K562 (cell line): ENCODE results near the gene PCDH12. TPM values are rescaled to one million over a fixed set of nuclear protein-coding genes. Genes with fewer than 3 reads are reported as not detected.

Experiments used
- DDX20 ChIP-seq: fragments of 450-650 bp; IDR thresholded peaks from 2 replicates; pipeline ENCODE4 v1.6.1; 2016; ENCODE audit warnings: missing genetic modification characterization, low read depth, mild to moderate bottlenecking, missing compliant biosample characterization, moderate library complexity
- FOS ChIP-seq: IDR thresholded peaks from 3 replicates; pipeline ENCODE4 v1.6.1; 2011; ENCODE audit not compliant: insufficient read length; ENCODE audit errors: extremely low read depth
- FUS ChIP-seq: fragments of 200-400 bp; formaldehyde crosslinking; optimal IDR thresholded peaks from 2 replicates; pipeline ENCODE3; 2017; ENCODE audit warnings: low read depth, low read length
- GATAD2A ChIP-seq: fragments of 450-650 bp; IDR thresholded peaks from 2 replicates; pipeline ENCODE4 v1.6.1; 2017
- HDGF ChIP-seq: fragments of 450-650 bp; IDR thresholded peaks from 2 replicates; pipeline ENCODE4 v1.6.1; 2016
- HMG20B ChIP-seq: fragments of 250-450 bp; sonication (Bioruptor Pico); IDR thresholded peaks from 2 replicates; pipeline ENCODE4 v1.5.0; 2021; ENCODE audit warnings: mild to moderate bottlenecking
- HNRNPH1 ChIP-seq: fragments of 200-400 bp; formaldehyde crosslinking; optimal IDR thresholded peaks from 2 replicates; pipeline ENCODE3; 2017; ENCODE audit warnings: low read depth, mild to moderate bottlenecking, low read length, moderate library complexity
- KAT2B ChIP-seq: IDR thresholded peaks from one replicate; pipeline ENCODE4 v1.6.1; 2012; ENCODE audit warnings: low read depth, mild to moderate bottlenecking, control low read depth, inconsistent platforms, low read length, moderate library complexity
- NCOA4 ChIP-seq: fragments of 450-650 bp; IDR thresholded peaks from 2 replicates; pipeline ENCODE4 v1.6.1; 2018; ENCODE audit warnings: mild to moderate bottlenecking; ENCODE audit not compliant: partially characterized antibody
- NELFE ChIP-seq: IDR thresholded peaks from 2 replicates; pipeline ENCODE4 v1.6.1; 2011; ENCODE audit warnings: mild to moderate bottlenecking; ENCODE audit not compliant: insufficient read depth, insufficient read length
- SMC3 ChIP-seq: conservative IDR thresholded peaks from 2 replicates; pipeline ENCODE4 v1.6.1; 2011; ENCODE audit warnings: low read depth, low read length, improper control_type of control experiment; ENCODE audit not compliant: insufficient read depth
- SRF ChIP-seq, 2 experiments: fragments of 250-450, 450-650 bp in 1 of 2; sonication (Bioruptor Pico) in 1 of 2; sonication (generic) in 1 of 2; formaldehyde crosslinking; IDR thresholded peaks; 2 replicates each; pipeline versions ENCODE4 v1.5.0 to v1.5.1; 2020 to 2022; ENCODE audit warnings: mild to moderate bottlenecking in 1 of 2, missing genetic modification reagents in 1 of 2
- SRSF1 ChIP-seq: fragments of 200-400 bp; formaldehyde crosslinking; IDR thresholded peaks from 2 replicates; pipeline ENCODE4 v1.6.1; 2017; ENCODE audit warnings: mild to moderate bottlenecking, low read depth, low read length, moderate library complexity
- TAF15 ChIP-seq: fragments of 200-400 bp; formaldehyde crosslinking; IDR thresholded peaks from 2 replicates; pipeline ENCODE4 v1.6.1; 2017; ENCODE audit warnings: mild to moderate bottlenecking, low read depth, low read length, moderate library complexity
- XRCC3 ChIP-seq: fragments of 450-650 bp; IDR thresholded peaks from 2 replicates; pipeline ENCODE4 v1.6.1; 2017; ENCODE audit warnings: mild to moderate bottlenecking, moderate library complexity
- ZNF561 ChIP-seq: fragments of 450-650 bp; formaldehyde crosslinking; conservative IDR thresholded peaks from 2 replicates; pipeline ENCODE4 v1.4.0; 2020; ENCODE audit warnings: mild to moderate bottlenecking, moderate library complexity
- polyA plus RNA-seq, 8 experiments: library from polyadenylated mRNA; depleted of rRNA in 4 of 8; stranded (reverse) in 5 of 8; unstranded in 3 of 8; fragments of >200 nt; fragmentation: Nextera tagmentation in 2 of 8; fragmentation: Illumina TruSeq in 1 of 8; extraction: Ambion mirVana in 2 of 8; extraction: Trizol in 1 of 8; gene quantifications; 2 replicates each; pipeline versions ENCODE4 v1.2.1 to v1.2.3, GENCODE V29; 2011 to 2014; ENCODE audit warnings: inconsistent platforms in 1 of 8, missing spikeins in 1 of 8
- total RNA-seq, 7 experiments: library from RNA; depleted of rRNA in 6 of 7; stranded (reverse); fragments of >200 nt in 6 of 7; fragmentation: Illumina TruSeq in 2 of 7; extraction: Trizol in 2 of 7; gene quantifications; 2 replicates each; pipeline versions ENCODE4 v1.2.1 to v1.2.3, GENCODE V29; 2011 to 2021; ENCODE audit warnings: low replicate concordance in 1 of 7
- TF ChIP-seq, protein P1 (sequence below): fragments of 450-650 bp; IDR thresholded peaks from 2 replicates; pipeline ENCODE4 v1.6.1; 2016; ENCODE audit warnings: antibody characterized with exemption
- TF ChIP-seq, protein P2 (sequence below): IDR thresholded peaks from 3 replicates; pipeline ENCODE4 v1.6.1; 2011; ENCODE audit warnings: borderline replicate concordance, mild to moderate bottlenecking; ENCODE audit not compliant: insufficient read length, insufficient read depth
- TF ChIP-seq, protein P3 (sequence below): sonication (generic); formaldehyde crosslinking; IDR thresholded peaks from 2 replicates; pipeline ENCODE4 v1.9.0; 2022; ENCODE audit warnings: mild to moderate bottlenecking, missing genetic modification reagents
- TF ChIP-seq, protein P4 (sequence below), 2 experiments: fragments of 450-650 bp; IDR thresholded peaks; 2 replicates each; pipeline ENCODE4 v1.6.1; 2016
- TF ChIP-seq, protein P5 (sequence below): IDR thresholded peaks from 3 replicates; pipeline ENCODE4 v1.6.1; 2011; ENCODE audit warnings: borderline replicate concordance, mild to moderate bottlenecking, moderate library complexity; ENCODE audit not compliant: insufficient read length; ENCODE audit errors: extremely low read depth

The PCDH12 gene
- total and polyA plus RNA-seq, 9 of the 15 experiments (the other 6 are each of a cell fraction or from before 2014, with no cell fraction given): 0.01 to 0.04 (median 0.01) TPM; not detected in 4

DNA sequence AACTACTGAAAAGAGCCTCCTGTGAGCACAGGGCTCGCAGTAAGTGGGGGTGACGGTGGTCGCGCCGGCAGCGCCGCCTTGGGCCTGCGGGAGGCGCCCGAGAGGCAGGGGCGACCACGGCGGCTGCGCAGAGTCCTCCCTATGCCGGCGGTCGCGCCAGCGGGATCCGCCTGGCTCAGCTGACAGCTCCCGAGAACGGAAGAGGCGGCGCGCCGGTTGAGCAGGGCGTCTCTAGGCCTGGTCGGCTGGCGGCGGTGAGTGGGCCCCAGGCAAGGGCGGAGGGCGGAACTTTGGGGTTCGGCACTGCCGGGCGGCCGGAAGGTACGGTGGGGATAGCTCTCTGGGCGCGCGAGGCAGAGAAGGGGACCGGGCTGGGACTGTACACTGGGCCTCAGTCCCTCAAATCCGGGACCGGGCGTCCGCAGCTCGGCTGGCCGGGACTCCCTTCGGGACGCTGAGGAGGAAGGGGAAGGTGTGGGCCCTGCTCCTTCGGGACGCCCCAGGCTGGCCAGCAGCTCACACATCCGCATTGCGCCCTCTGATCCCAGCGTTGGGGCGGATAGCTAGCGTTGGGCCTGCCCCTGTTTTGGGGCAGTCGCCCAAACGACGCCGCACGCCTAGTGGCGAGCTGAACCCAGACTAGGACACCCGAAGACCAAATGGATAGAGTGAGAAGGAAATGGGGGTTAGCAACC lies 11.1 kb upstream of the PCDH12 start, which contains the start of gene RNF14 (continued):
- TF ChIP-seq, protein P1, sequence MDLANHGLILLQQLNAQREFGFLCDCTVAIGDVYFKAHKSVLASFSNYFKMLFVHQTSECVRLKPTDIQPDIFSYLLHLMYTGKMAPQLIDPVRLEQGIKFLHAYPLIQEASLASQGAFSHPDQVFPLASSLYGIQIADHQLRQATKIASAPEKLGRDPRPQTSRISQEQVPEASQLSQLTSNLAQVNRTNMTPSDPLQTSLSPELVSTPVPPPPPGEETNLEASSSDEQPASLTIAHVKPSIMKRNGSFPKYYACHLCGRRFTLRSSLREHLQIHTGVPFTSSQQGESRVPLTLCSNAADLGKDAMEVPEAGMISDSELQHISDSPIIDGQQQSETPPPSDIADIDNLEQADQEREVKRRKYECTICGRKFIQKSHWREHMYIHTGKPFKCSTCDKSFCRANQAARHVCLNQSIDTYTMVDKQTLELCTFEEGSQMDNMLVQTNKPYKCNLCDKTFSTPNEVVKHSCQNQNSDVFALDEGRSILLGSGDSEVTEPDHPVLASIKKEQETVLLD: no peak; the same call in 1 of the 2 replicates
- TF ChIP-seq HMG20B (CRISPR knock-in tag) (no peak), TAF15 (no peak), KAT2B (no peak), FUS (peak; percentile 54), HNRNPH1 (no peak), ZNF561 (CRISPR knock-in tag) (no peak), SMC3 (no peak), XRCC3 (no peak), SRSF1 (0 out of 2 replicates have a peak, but pooled peaks have one; percentile 35), SRF (CRISPR knock-in tag; IDR thresholded peaks at IDR 0.05) (peak in 1 of 2 experiments; percentile 60; a peak in 2 of 4 replicates), GATAD2A (0 out of 2 replicates have a peak, but pooled peaks have one; percentile 54), NELFE (no peak), FOS (no peak), NCOA4 (no peak), DDX20 (tag) (no peak), HDGF (no peak)
- TF ChIP-seq, protein P2, sequence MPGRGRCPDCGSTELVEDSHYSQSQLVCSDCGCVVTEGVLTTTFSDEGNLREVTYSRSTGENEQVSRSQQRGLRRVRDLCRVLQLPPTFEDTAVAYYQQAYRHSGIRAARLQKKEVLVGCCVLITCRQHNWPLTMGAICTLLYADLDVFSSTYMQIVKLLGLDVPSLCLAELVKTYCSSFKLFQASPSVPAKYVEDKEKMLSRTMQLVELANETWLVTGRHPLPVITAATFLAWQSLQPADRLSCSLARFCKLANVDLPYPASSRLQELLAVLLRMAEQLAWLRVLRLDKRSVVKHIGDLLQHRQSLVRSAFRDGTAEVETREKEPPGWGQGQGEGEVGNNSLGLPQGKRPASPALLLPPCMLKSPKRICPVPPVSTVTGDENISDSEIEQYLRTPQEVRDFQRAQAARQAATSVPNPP: no peak
- TF ChIP-seq, protein P3, sequence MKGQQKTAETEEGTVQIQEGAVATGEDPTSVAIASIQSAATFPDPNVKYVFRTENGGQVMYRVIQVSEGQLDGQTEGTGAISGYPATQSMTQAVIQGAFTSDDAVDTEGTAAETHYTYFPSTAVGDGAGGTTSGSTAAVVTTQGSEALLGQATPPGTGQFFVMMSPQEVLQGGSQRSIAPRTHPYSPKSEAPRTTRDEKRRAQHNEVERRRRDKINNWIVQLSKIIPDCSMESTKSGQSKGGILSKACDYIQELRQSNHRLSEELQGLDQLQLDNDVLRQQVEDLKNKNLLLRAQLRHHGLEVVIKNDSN (CRISPR knock-in tag): peak; percentile 71
- TF ChIP-seq, protein P4, sequence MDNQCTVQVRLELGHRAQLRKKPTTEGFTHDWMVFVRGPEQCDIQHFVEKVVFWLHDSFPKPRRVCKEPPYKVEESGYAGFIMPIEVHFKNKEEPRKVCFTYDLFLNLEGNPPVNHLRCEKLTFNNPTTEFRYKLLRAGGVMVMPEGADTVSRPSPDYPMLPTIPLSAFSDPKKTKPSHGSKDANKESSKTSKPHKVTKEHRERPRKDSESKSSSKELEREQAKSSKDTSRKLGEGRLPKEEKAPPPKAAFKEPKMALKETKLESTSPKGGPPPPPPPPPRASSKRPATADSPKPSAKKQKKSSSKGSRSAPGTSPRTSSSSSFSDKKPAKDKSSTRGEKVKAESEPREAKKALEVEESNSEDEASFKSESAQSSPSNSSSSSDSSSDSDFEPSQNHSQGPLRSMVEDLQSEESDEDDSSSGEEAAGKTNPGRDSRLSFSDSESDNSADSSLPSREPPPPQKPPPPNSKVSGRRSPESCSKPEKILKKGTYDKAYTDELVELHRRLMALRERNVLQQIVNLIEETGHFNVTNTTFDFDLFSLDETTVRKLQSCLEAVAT (IDR thresholded peaks at IDR 0.05): peak; percentile 44 to 45; a peak in 2 of 4 replicates
- TF ChIP-seq, protein P5, sequence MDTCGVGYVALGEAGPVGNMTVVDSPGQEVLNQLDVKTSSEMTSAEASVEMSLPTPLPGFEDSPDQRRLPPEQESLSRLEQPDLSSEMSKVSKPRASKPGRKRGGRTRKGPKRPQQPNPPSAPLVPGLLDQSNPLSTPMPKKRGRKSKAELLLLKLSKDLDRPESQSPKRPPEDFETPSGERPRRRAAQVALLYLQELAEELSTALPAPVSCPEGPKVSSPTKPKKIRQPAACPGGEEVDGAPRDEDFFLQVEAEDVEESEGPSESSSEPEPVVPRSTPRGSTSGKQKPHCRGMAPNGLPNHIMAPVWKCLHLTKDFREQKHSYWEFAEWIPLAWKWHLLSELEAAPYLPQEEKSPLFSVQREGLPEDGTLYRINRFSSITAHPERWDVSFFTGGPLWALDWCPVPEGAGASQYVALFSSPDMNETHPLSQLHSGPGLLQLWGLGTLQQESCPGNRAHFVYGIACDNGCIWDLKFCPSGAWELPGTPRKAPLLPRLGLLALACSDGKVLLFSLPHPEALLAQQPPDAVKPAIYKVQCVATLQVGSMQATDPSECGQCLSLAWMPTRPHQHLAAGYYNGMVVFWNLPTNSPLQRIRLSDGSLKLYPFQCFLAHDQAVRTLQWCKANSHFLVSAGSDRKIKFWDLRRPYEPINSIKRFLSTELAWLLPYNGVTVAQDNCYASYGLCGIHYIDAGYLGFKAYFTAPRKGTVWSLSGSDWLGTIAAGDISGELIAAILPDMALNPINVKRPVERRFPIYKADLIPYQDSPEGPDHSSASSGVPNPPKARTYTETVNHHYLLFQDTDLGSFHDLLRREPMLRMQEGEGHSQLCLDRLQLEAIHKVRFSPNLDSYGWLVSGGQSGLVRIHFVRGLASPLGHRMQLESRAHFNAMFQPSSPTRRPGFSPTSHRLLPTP: no peak
